ENCODE data around the gene IL1R2. TPM values are rescaled to one million over a fixed set of nuclear protein-coding genes. Genes with fewer than 3 reads are reported as not detected.

The IL1R2 gene
- total and polyA plus RNA-seq, 2 of the 8 experiments (the other 6 are each of a cell fraction or from before 2014, with no cell fraction given) = 0.06 TPM; not detected in 1

GRCh38 chr2:102053096-102053495 is 61.3 kb downstream of the IL1R2 start:
- Histone ChIP-seq H3K79me2 (ENCODE audit: control insufficient read depth in 1 of 2, insufficient read depth in 2 of 2, low read length in 2 of 2) (no peaks in the 10 kb centered on the region), H3K9me3 (ENCODE audit: insufficient read depth in 2 of 2, low read depth in 1 of 2, low read length in 1 of 2) (no peaks in the 10 kb centered on the region), H3K14ac (ENCODE audit: insufficient read length) (no peak overlapping the region), H3K18ac (ENCODE audit: extremely low read depth, low read length) (no peak overlapping the region), H2BK15ac (ENCODE audit: low read length) (no peak overlapping the region), H2BK5ac (ENCODE audit: low read depth, low read length) (no peak overlapping the region), H3K4me3 (ENCODE audit: extremely low read depth in 1 of 4, insufficient read depth in 2 of 4, low read depth in 3 of 4, low read length in 4 of 4) (no peak overlapping the region), H3K23me2 (ENCODE audit: low read depth, low read length) (no peaks in the 10 kb centered on the region), H4K20me1 (replicated peaks in 1 of 2; ENCODE audit: control insufficient read depth in 1 of 2, insufficient read depth in 2 of 2, low read length in 2 of 2) (no peaks in the 10 kb centered on the region), H3K9ac (replicated peaks in 1 of 4; ENCODE audit: extremely low read depth in 1 of 4, low read depth in 3 of 4, low read length in 3 of 4) (no peak overlapping the region), H2BK120ac (replicated peaks; ENCODE audit: low read depth, low read length) (no peak overlapping the region), H2AK5ac (ENCODE audit: low read depth, low read length) (no peak overlapping the region), H3K36me3 (ENCODE audit: control insufficient read depth in 2 of 4, insufficient read depth in 4 of 4, low read length in 3 of 4) (no peaks in the 10 kb centered on the region), H3K79me1 (ENCODE audit: low read depth, low read length) (no peaks in the 10 kb centered on the region), H2AFZ (ENCODE audit: low read length) (no peak overlapping the region), H4K8ac (ENCODE audit: extremely low read depth, insufficient read depth, low read length) (no peak overlapping the region), H3K4ac (replicated peaks; ENCODE audit: insufficient read length, low read depth, low read length) (no peak overlapping the region), H3K23ac (ENCODE audit: insufficient read length) (no peak overlapping the region), H3K4me2 (ENCODE audit: insufficient read depth in 1 of 2, low read depth in 2 of 2, low read length in 2 of 2) (no peak overlapping the region), H3K56ac (replicated peaks; ENCODE audit: insufficient read length, low read depth, low read length) (no peak overlapping the region), H3K27ac (ENCODE audit: low read depth, low read length) (no peak overlapping the region), H3K4me1 (replicated peaks in 1 of 4; ENCODE audit: control insufficient read depth in 3 of 4, insufficient read depth in 4 of 4, low read length in 3 of 4) (no peaks in the 10 kb centered on the region), H2BK12ac (ENCODE audit: low read depth, low read length) (no peak overlapping the region), H3K27me3 (replicated peaks in 1 of 4; ENCODE audit: control insufficient read depth in 3 of 4, extremely low read depth in 1 of 4, insufficient read depth in 3 of 4, low read length in 3 of 4) (no peaks in the 10 kb centered on the region), H4K5ac (ENCODE audit: insufficient read length, low read depth, low read length) (no peak overlapping the region), H2BK20ac (ENCODE audit: low read length) (no peak overlapping the region), H4K91ac (replicated peaks; ENCODE audit: insufficient read length, low read length) (no peak overlapping the region)
- FAIRE-seq (no peak), DNase-seq (ENCODE audit: low read depth in 1 of 2, low spot score in 2 of 2) (no peak)
- ChIA-PET CTCF (ENCODE audit: partially characterized antibody) (interaction anchor here (0.6 to 1.6 kb wide), 3 partner anchors 28 to 188 kb away, joined by 3 to 6 read pairs (median 3); no protein-coding TSS in a partner anchor), POLR2A (ENCODE audit: partially characterized antibody) (interaction anchor here (1.3 kb wide), 1 partner anchor 12 kb away, joined by 3 read pairs; no protein-coding TSS in a partner anchor)
- 91% methylated on average over 8 of the region's 8 CpGs; no CpG with 5 or more reads in 1 of the 2 experiments for WGBS, 2 experiments (ENCODE audit: extremely low coverage in 1 of 2, insufficient coverage in 1 of 2, insufficient read length in 1 of 2, insufficient replicate concordance in 2 of 2, low coverage in 1 of 2, low lambda C conversion rate in 2 of 2, missing lambda C conversion rate in 1 of 2)
